Measurements from ENCODE around the gene IRX4. TPM values are rescaled to one million over a fixed set of nuclear protein-coding genes. Genes with fewer than 3 reads are reported as not detected.

IRX4 gene
- total and polyA plus RNA-seq, 2 of the 4 experiments (the other 2 are of a cell fraction) = not detected

GRCh38 chr5:1879292-1880263, 3.1 kb downstream of the IRX4 start:
- TF ChIP-seq BHLHE40 (IDR thresholded peaks at IDR 0.05; ENCODE audit: low read depth, low read length) (no peak), MAFK (IDR thresholded peaks at IDR 0.05; ENCODE audit: low read depth, low read length) (no peak), MAZ (IDR thresholded peaks at IDR 0.05; ENCODE audit: borderline replicate concordance, low read depth, low read length) (no peak), CHD1 (IDR thresholded peaks at IDR 0.05; ENCODE audit: low read depth, low read length) (no peak), USF2 (IDR thresholded peaks at IDR 0.05; ENCODE audit: low read depth, low read length) (no peak), NFE2L2 (IDR thresholded peaks at IDR 0.05; ENCODE audit: low read depth, low read length) (no peak), MXI1 (IDR thresholded peaks at IDR 0.05; ENCODE audit: borderline replicate concordance, low read depth, low read length) (no peak), RCOR1 (IDR thresholded peaks at IDR 0.05; ENCODE audit: insufficient replicate concordance, low read length) (no peak), CEBPB (IDR thresholded peaks at IDR 0.05; ENCODE audit: low read depth, low read length) (no peak), FOS (IDR thresholded peaks at IDR 0.05; ENCODE audit: low read depth, low read length) (no peak), SMC3 (IDR thresholded peaks at IDR 0.05; ENCODE audit: low read depth, low read length) (no peak), ELK1 (IDR thresholded peaks at IDR 0.05; ENCODE audit: borderline replicate concordance, low read depth, low read length) (no peak), CTCF (conservative IDR thresholded peaks at IDR 0.05; ENCODE audit: low read depth, low read length) (no peak), RFX5 (IDR thresholded peaks at IDR 0.05; ENCODE audit: low read depth, low read length) (no peak)
- Histone ChIP-seq H4K8ac (ENCODE audit: low read depth in 2 of 2, low read length in 2 of 2) (no peak overlapping the region), H3K4me1 (ENCODE audit: control insufficient read depth, insufficient read depth, low read length) (no peaks in the 10 kb centered on the region; the same call in 1 of the 2 replicates), H3K23ac (ENCODE audit: low read depth, low read length) (no peak overlapping the region), H2BK20ac (ENCODE audit: low read depth, low read length) (no peak overlapping the region), H3K56ac (ENCODE audit: extremely low read depth, insufficient read depth, low read length) (no peak overlapping the region), H3K9me3 (ENCODE audit: control insufficient read depth, insufficient read depth, low read length) (peaks cover 8% of the 10 kb centered on the region), H3K9me1 (ENCODE audit: insufficient read depth, low read length) (no peaks in the 10 kb centered on the region), H3K14ac (replicated peaks; ENCODE audit: low read depth, low read length) (no peak overlapping the region), H2BK120ac (ENCODE audit: low read depth, low read length) (no peak overlapping the region), H2BK15ac (ENCODE audit: low read depth, low read length) (no peak overlapping the region), H2AK9ac (replicated peaks; ENCODE audit: low read depth, low read length, poor library complexity) (no peak overlapping the region), H3K4me2 (ENCODE audit: low read depth, low read length) (no peak overlapping the region), H4K20me1 (ENCODE audit: insufficient read depth, low read length) (no peaks in the 10 kb centered on the region), H3K79me1 (ENCODE audit: low read depth in 1 of 2, low read length in 2 of 2) (no peaks in the 10 kb centered on the region), H3K36me3 (ENCODE audit: control insufficient read depth, insufficient read depth, low read length) (no peaks in the 10 kb centered on the region), H4K5ac (ENCODE audit: low read depth, low read length) (no peak overlapping the region), H2AK5ac (ENCODE audit: low read depth, low read length) (no peak overlapping the region), H3K4me3 (ENCODE audit: insufficient read depth, low read depth, low read length) (no peak overlapping the region), H2AFZ (replicated peaks; ENCODE audit: low read length, poor library complexity) (no peak overlapping the region), H3K27ac (ENCODE audit: insufficient read depth, low read length) (no peak overlapping the region), H3K4ac (ENCODE audit: low read depth, low read length) (no peak overlapping the region), H2BK5ac (ENCODE audit: low read depth, low read length, poor library complexity, severe bottlenecking) (no peak overlapping the region), H3K18ac (ENCODE audit: low read depth, low read length) (no peak overlapping the region), H3K27me3 (ENCODE audit: control insufficient read depth, insufficient read depth, low read length) (peaks cover 92% of the 10 kb centered on the region), H3K9ac (ENCODE audit: low read depth, low read length) (no peak overlapping the region), H4K91ac (ENCODE audit: insufficient read depth, low read depth, low read length) (no peak overlapping the region)
- POLR2A ChIA-PET (ENCODE audit: unreplicated experiment) = no interaction called here
- no TSS peak for BruUV-seq (replicated peaks)
- ATAC-seq (ENCODE audit: low read depth) (no peak), DNase-seq (no peak)
- intact Hi-C loops (cut with micrococcal nuclease) = no loop called here
- WGBS, 2 experiments (ENCODE audit: extremely low coverage in 2 of 2, insufficient read length in 1 of 2) = 16% methylated on average over 11 of the region's 48 CpGs; no CpG with 5 or more reads in 1 of the 2 experiments
- in situ Hi-C loops (cut with MboI; ENCODE audit: low sequenced_read_pairs) = no loop called here
- dilution Hi-C loops (cut with HindIII; ENCODE audit: low sequenced_read_pairs, unreplicated experiment) = no loop called here
- CTCF ChIA-PET = no interaction called here
